ENCODE data around the gene TTLL6.

GRCh38 chr17:48715496-48716399 lies 101.3 kb downstream of the TTLL6 start:
- no peak for TF ChIP-seq CTCF (IDR thresholded peaks at IDR 0.05; ENCODE audit: extremely low read depth in 1 of 2, insufficient read depth in 1 of 2, low read depth in 1 of 2, low read length in 2 of 2)
- TF ChIP-seq JUN (IDR thresholded peaks at IDR 0.05; ENCODE audit: borderline replicate concordance, insufficient read depth, insufficient read length, low read depth): no peak
- no peak for TF ChIP-seq POLR2A (IDR thresholded peaks at IDR 0.05; ENCODE audit: low read depth, low read length)
- no peak for TF ChIP-seq EZH2 (IDR thresholded peaks at IDR 0.05; ENCODE audit: borderline replicate concordance, low read depth, low read length, severe bottlenecking)
- no peak for TF ChIP-seq MAX (IDR thresholded peaks at IDR 0.05; ENCODE audit: insufficient read depth, insufficient read length)
